HL-60 (cell line): ENCODE measurements around the gene GPR137B.

Experiments
- GABPA ChIP-seq: IDR thresholded peaks from 2 replicates; pipeline ENCODE4 v1.6.1; 2012; ENCODE audit warnings: low read depth
- POLR2AphosphoS5 ChIP-seq: IDR thresholded peaks from 2 replicates; pipeline ENCODE4 v1.6.1; 2012; ENCODE audit warnings: low read depth
- TF ChIP-seq, protein P1 (sequence below): IDR thresholded peaks from one replicate; pipeline ENCODE4 v1.5.1; 2011; ENCODE audit warnings: low read length, control low read depth, inconsistent platforms; ENCODE audit not compliant: insufficient read depth

DNA sequence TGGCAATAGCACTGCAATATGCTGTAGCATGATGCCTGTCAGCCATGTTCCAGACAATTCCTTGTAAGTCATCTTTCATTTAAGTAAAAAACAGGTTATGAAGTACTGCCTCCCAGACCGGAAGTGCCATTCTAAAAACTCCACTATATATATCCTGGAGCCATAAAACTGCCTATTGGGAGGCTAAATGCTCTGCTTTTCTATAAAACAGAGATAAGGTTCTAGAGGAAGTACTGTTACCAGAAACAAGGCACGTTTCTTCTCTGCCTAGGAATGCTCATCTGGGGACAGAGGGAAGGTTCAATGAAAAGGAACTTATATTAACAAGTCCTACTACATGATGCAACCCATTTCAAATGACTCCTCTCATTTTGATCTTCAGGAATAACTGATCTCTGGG is 66.8 kb downstream of the GPR137B start:
- TF ChIP-seq POLR2AphosphoS5 (no peak), GABPA (no peak)
- TF ChIP-seq, protein P1, sequence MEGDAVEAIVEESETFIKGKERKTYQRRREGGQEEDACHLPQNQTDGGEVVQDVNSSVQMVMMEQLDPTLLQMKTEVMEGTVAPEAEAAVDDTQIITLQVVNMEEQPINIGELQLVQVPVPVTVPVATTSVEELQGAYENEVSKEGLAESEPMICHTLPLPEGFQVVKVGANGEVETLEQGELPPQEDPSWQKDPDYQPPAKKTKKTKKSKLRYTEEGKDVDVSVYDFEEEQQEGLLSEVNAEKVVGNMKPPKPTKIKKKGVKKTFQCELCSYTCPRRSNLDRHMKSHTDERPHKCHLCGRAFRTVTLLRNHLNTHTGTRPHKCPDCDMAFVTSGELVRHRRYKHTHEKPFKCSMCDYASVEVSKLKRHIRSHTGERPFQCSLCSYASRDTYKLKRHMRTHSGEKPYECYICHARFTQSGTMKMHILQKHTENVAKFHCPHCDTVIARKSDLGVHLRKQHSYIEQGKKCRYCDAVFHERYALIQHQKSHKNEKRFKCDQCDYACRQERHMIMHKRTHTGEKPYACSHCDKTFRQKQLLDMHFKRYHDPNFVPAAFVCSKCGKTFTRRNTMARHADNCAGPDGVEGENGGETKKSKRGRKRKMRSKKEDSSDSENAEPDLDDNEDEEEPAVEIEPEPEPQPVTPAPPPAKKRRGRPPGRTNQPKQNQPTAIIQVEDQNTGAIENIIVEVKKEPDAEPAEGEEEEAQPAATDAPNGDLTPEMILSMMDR, result no peak
